OCI-LY1 (cell line): ENCODE measurements around the gene THOC2.
"Not testable (repeated sequence)": the region's sequence is repeated elsewhere in the genome, so short reads cannot be mapped to it uniquely, and the experiment has no call there.

ENCODE experiments used
- H2AFZ ChIP-seq: fragments of 200-600 bp; sonication (generic), shearing (Covaris generic); 2 replicates; pipeline ENCODE4 v1.6.0; 2014; ENCODE audit warnings: antibody characterized with exemption, mild to moderate bottlenecking, low read length
- H3F3A ChIP-seq: fragments of 200-600 bp; sonication (generic), shearing (Covaris generic); 2 replicates; pipeline ENCODE4 v1.6.0; 2014; ENCODE audit warnings: mild to moderate bottlenecking, antibody characterized with exemption, low read length, moderate library complexity; ENCODE audit not compliant: insufficient read depth
- H3K27ac ChIP-seq: fragments of 200-600 bp; sonication (generic); 2 replicates; pipeline ENCODE4 v1.5.1; 2014; ENCODE audit warnings: low read length, mixed run types, mild to moderate bottlenecking, low read depth; ENCODE audit not compliant: poor library complexity, severe bottlenecking
- H3K27me3 ChIP-seq: fragments of 200-600 bp; sonication (generic); 2 replicates; pipeline ENCODE4 v1.6.0; 2014; ENCODE audit warnings: antibody characterized with exemption, mild to moderate bottlenecking, low read length, moderate library complexity; ENCODE audit not compliant: insufficient read depth
- H3K36me3 ChIP-seq: fragments of 200-600 bp; sonication (generic); 2 replicates; pipeline ENCODE4 v1.6.1; 2014; ENCODE audit warnings: mild to moderate bottlenecking, antibody characterized with exemption, low read length, moderate library complexity, mixed read lengths; ENCODE audit not compliant: insufficient read depth
- H3K4me1 ChIP-seq: fragments of 200-600 bp; sonication (generic); 2 replicates; pipeline ENCODE4 v1.5.1; 2014; ENCODE audit warnings: mild to moderate bottlenecking, low read length, moderate library complexity; ENCODE audit not compliant: insufficient read depth, severe bottlenecking
- H3K4me2 ChIP-seq: fragments of 200-600 bp; sonication (generic), shearing (Covaris generic); 2 replicates; pipeline ENCODE4 v1.6.1; 2014; ENCODE audit warnings: low read length
- H3K4me3 ChIP-seq: fragments of 200-600 bp; sonication (generic); 2 replicates; pipeline ENCODE4 v1.5.1; 2014; ENCODE audit warnings: low read length, low read depth, mild to moderate bottlenecking, mixed read lengths; ENCODE audit not compliant: poor library complexity, severe bottlenecking
- H3K79me2 ChIP-seq: fragments of 200-600 bp; shearing (Covaris generic); 2 replicates; pipeline ENCODE4 v1.6.1; 2016; ENCODE audit warnings: mixed run types, low read length, mixed read lengths; ENCODE audit not compliant: insufficient read depth
- H3K9ac ChIP-seq: fragments of 200-600 bp; sonication (generic), shearing (Covaris generic); 2 replicates; pipeline ENCODE4 v1.6.1; 2014; ENCODE audit warnings: mild to moderate bottlenecking, low read length, mixed read lengths
- H3K9me2 ChIP-seq: fragments of 200-600 bp; sonication (generic), shearing (Covaris generic); 2 replicates; pipeline ENCODE4 v1.6.1; 2014; ENCODE audit warnings: low read depth, mild to moderate bottlenecking, low read length, mixed read lengths
- H3K9me3 ChIP-seq: fragments of 200-600 bp; shearing (Covaris generic); 2 replicates; pipeline ENCODE4 v1.6.1; 2014; ENCODE audit warnings: low read length, mixed read lengths
- H4K20me1 ChIP-seq: fragments of 200-600 bp; sonication (generic), shearing (Covaris generic); 2 replicates; pipeline ENCODE4 v1.6.0; 2016; ENCODE audit warnings: mild to moderate bottlenecking, low read length; ENCODE audit not compliant: insufficient read depth
- EZH2 ChIP-seq: fragments of 200-600 bp; sonication (generic), shearing (Covaris generic); IDR thresholded peaks from 2 replicates; pipeline ENCODE4 v1.8.0; 2017; ENCODE audit warnings: borderline replicate concordance, mixed run types, mild to moderate bottlenecking, antibody characterized with exemption, low read length, moderate library complexity, mixed read lengths
- TF ChIP-seq, protein P1 (sequence below): fragments of 200-600 bp; sonication (generic), shearing (Covaris generic); IDR thresholded peaks from 2 replicates; pipeline ENCODE4 v1.5.1; 2017; ENCODE audit warnings: mild to moderate bottlenecking, antibody characterized with exemption, low read length, moderate library complexity, mixed read lengths

Gene THOC2

DNA sequence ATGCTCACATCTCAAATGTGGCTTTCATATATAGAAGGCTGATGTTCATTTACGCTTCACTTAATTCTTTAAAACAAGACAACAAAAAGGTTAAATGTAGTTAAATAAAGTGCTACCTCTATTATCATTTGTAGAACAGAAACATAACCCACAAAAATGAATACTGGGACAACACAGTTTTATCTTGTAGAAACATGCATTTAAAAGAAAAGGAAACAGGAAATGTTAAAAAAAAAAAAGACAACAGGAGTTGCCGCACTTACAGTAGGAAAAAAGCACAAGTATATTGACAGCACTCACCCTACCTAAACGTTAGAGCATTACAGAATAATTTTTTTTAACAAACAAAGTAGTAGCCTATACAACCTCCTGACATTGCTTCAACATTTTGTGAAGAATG, 4.8 kb downstream of the THOC2 start:
- peak overlapping the region; percentile 16; the same call in 1 of the 2 replicates for H3K9ac ChIP-seq
- peaks cover 97% of the 10 kb centered on the region for H3K79me2 ChIP-seq
- no peaks in the 10 kb centered on the region for H3K27me3 ChIP-seq
- H3F3A ChIP-seq, result no peaks in the 10 kb centered on the region
- H3K9me3 ChIP-seq, result no peaks in the 10 kb centered on the region
- H3K27ac ChIP-seq, result no peak overlapping the region
- no peaks in the 10 kb centered on the region for H4K20me1 ChIP-seq
- no peak overlapping the region for H2AFZ ChIP-seq
- H3K9me2 ChIP-seq, result no peaks in the 10 kb centered on the region
- H3K36me3 ChIP-seq, result peaks cover 21% of the 10 kb centered on the region
- no peak for TF ChIP-seq EZH2
- TF ChIP-seq, protein P1, sequence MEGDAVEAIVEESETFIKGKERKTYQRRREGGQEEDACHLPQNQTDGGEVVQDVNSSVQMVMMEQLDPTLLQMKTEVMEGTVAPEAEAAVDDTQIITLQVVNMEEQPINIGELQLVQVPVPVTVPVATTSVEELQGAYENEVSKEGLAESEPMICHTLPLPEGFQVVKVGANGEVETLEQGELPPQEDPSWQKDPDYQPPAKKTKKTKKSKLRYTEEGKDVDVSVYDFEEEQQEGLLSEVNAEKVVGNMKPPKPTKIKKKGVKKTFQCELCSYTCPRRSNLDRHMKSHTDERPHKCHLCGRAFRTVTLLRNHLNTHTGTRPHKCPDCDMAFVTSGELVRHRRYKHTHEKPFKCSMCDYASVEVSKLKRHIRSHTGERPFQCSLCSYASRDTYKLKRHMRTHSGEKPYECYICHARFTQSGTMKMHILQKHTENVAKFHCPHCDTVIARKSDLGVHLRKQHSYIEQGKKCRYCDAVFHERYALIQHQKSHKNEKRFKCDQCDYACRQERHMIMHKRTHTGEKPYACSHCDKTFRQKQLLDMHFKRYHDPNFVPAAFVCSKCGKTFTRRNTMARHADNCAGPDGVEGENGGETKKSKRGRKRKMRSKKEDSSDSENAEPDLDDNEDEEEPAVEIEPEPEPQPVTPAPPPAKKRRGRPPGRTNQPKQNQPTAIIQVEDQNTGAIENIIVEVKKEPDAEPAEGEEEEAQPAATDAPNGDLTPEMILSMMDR, result no peak
- H3K4me3 ChIP-seq, result no peak overlapping the region
- H3K4me1 ChIP-seq, result peaks cover 46% of the 10 kb centered on the region
- H3K4me2 ChIP-seq, result peak overlapping the region; percentile 53; the same call in 1 of the 2 replicates

DNA sequence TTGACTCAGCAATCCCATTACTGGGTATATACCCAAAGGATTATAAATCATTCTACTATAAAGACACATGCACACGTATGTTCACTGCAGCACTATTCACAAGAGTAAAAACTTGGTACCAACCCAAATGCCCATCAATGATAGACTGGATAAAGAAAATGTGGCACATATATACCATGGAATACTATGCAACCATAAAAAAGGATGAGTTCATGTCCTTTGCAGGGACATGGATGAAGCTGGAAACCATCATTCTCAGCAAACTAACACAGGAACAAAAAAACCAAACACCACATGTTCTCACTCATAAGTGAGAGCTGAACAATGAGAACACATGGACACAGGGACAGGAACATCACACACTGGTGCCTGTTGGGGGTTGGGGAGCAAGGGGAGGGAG, 10.7 kb downstream of the THOC2 start:
- not testable (repeated sequence) for H3K27ac ChIP-seq

DNA sequence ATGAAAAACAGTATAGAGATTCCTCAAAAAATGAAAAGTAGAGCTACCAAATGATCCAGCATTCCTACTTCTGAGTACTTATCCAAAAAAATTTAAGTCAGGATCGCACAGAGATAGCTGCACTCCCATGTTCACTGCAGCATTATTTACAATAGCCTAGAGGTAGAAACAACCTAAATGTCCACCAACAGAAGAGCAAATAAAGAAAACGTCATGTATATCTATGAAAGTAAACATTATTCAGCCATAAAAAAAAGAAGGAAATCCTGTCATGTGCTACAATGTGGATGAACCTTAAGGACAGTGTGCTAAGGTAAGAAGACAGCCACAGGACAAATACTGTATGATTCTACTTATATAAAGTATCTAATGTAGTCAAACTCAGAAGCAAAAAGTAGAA, 12.4 kb downstream of the THOC2 start:
- no peak for TF ChIP-seq EZH2
- TF ChIP-seq, protein P1, result no peak
- Histone ChIP-seq H3K79me2 (peaks cover 93% of the 10 kb centered on the region), H2AFZ (no peak overlapping the region)

More for the DNA sequence above, 10.7 kb downstream of the THOC2 start:
- H3K36me3 ChIP-seq, H3K4me3 ChIP-seq, H3K9me3 ChIP-seq, H2AFZ ChIP-seq, H3K4me1 ChIP-seq, H3F3A ChIP-seq, H3K27me3 ChIP-seq, H4K20me1 ChIP-seq, H3K4me2 ChIP-seq, H3K9ac ChIP-seq, H3K9me2 ChIP-seq: not testable (repeated sequence)
- H3K79me2 ChIP-seq, result peaks cover 96% of the 10 kb centered on the region

DNA sequence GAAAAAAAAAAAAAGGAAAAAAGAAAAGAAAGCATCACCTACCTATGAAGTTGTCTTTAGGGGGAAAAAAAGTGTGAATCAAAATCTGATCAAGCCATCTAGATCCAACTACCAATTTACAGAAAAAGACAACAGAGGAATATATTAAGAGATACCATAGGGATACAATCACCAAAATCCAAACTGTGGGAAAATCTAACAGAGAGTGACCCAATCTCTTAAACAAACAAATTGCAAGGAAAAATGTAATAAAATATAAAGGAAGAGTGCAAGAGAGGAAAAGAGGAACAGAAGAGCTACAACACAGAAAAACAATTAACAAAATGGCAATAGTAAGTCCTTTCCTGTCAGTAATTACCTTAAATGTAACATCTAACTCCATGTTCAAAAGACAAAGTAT, 19.0 kb downstream of the THOC2 start:
- H3K27ac ChIP-seq, result peak overlapping the region; percentile 32

More for the DNA sequence above, 12.4 kb downstream of the THOC2 start:
- H3F3A ChIP-seq, result no peaks in the 10 kb centered on the region
- no peaks in the 10 kb centered on the region for H3K9me2 ChIP-seq
- H3K9me3 ChIP-seq, result no peaks in the 10 kb centered on the region
- no peak overlapping the region for H3K4me3 ChIP-seq
- H3K27ac ChIP-seq, result no peak overlapping the region
- no peaks in the 10 kb centered on the region for H3K4me1 ChIP-seq
- peaks cover 8% of the 10 kb centered on the region; the same call in 1 of the 2 replicates for H3K36me3 ChIP-seq
- H3K4me2 ChIP-seq, result no peak overlapping the region
- H3K9ac ChIP-seq, result no peak overlapping the region
- H3K27me3 ChIP-seq, result no peaks in the 10 kb centered on the region
- no peaks in the 10 kb centered on the region for H4K20me1 ChIP-seq

More for the DNA sequence above, 19.0 kb downstream of the THOC2 start:
- Histone ChIP-seq H3K27me3 (no peaks in the 10 kb centered on the region), H3K9ac (no peak overlapping the region), H3K9me3 (no peaks in the 10 kb centered on the region), H3K36me3 (peaks cover 10% of the 10 kb centered on the region; the same call in 1 of the 2 replicates), H3K79me2 (peaks cover 73% of the 10 kb centered on the region), H3K9me2 (no peaks in the 10 kb centered on the region), H3F3A (no peaks in the 10 kb centered on the region), H4K20me1 (no peaks in the 10 kb centered on the region), H3K4me3 (no peak overlapping the region), H3K4me2 (no peak overlapping the region; the same call in 1 of the 2 replicates), H2AFZ (no peak overlapping the region), H3K4me1 (peaks cover 24% of the 10 kb centered on the region)
- no peak for TF ChIP-seq EZH2
- TF ChIP-seq, protein P1, result no peak
